HG03066 (cell line): ENCODE data around the gene HOXC10.

Experiments used
- ATAC-seq: cut with Tn5 transposase; IDR thresholded peaks from one replicate; pipeline ENCODE4 v1.9.1; 2021; ENCODE audit warnings: low read depth; ENCODE audit not compliant: unreplicated experiment

Gene HOXC10

GRCh38 chr12:54011665-54012532 lies 27.0 kb downstream of the HOXC10 start:
- no peak for ATAC-seq

GRCh38 chr12:54012631-54013409 lies 27.9 kb downstream of the HOXC10 start:
- no peak for ATAC-seq

- no peak for ATAC-seq
Observed at GRCh38 chr12:54014377-54015017, 29.6 kb downstream of the HOXC10 start.

GRCh38 chr12:54015018-54015931 lies 30.3 kb downstream of the HOXC10 start:
- ATAC-seq, result no peak

- no peak for ATAC-seq
Observed at GRCh38 chr12:54016051-54016450, 31.1 kb downstream of the HOXC10 start.

- no peak for ATAC-seq
Observed at GRCh38 chr12:54016478-54016964, 31.6 kb downstream of the HOXC10 start.

- ATAC-seq, result peak; percentile 37
Observed at GRCh38 chr12:54017027-54017788, 32.3 kb downstream of the HOXC10 start.

- peak; percentile 90 for ATAC-seq
Observed at GRCh38 chr12:54017878-54018467, 33.0 kb downstream of the HOXC10 start.

GRCh38 chr12:54018468-54018984 lies 33.6 kb downstream of the HOXC10 start:
- no peak for ATAC-seq

GRCh38 chr12:54019091-54019811 lies 34.3 kb downstream of the HOXC10 start:
- ATAC-seq, result no peak

- ATAC-seq, result no peak
Observed at GRCh38 chr12:54019924-54020590, 35.1 kb downstream of the HOXC10 start.

GRCh38 chr12:54020591-54021405 lies 35.9 kb downstream of the HOXC10 start:
- ATAC-seq, result no peak

GRCh38 chr12:54021432-54022013 lies 36.6 kb downstream of the HOXC10 start:
- no peak for ATAC-seq

GRCh38 chr12:54022960-54023884 lies 38.3 kb downstream of the HOXC10 start:
- no peak for ATAC-seq

- no peak for ATAC-seq
Observed at GRCh38 chr12:54024127-54024526, 39.2 kb downstream of the HOXC10 start.
